WTC11 (cell line): ENCODE results near the gene IFI27.

Source experiments
- CREM ChIP-seq: sonication (generic); formaldehyde crosslinking; IDR thresholded peaks from 2 replicates; pipeline ENCODE4 v1.8.1; 2022; ENCODE audit warnings: mild to moderate bottlenecking, missing genetic modification reagents, moderate library complexity
- CTCF ChIP-seq: fragments of 200-600 bp; IDR thresholded peaks from 2 replicates; pipeline ENCODE4 v1.8.0; 2022; ENCODE audit warnings: antibody characterized with exemption
- GABPB1 ChIP-seq: sonication (generic); formaldehyde crosslinking; IDR thresholded peaks from 2 replicates; pipeline ENCODE4 v1.8.1; 2023; ENCODE audit warnings: mild to moderate bottlenecking, missing genetic modification reagents
- NFYB ChIP-seq: sonication (generic); formaldehyde crosslinking; conservative IDR thresholded peaks from 2 replicates; pipeline ENCODE4 v1.8.0; 2022; ENCODE audit warnings: low read depth, missing genetic modification reagents
- PREB ChIP-seq: sonication (generic); formaldehyde crosslinking; IDR thresholded peaks from 2 replicates; pipeline ENCODE4 v1.8.1; 2022; ENCODE audit warnings: mild to moderate bottlenecking, missing genetic modification reagents, moderate library complexity, borderline replicate concordance
- TCF7 ChIP-seq: sonication (generic); formaldehyde crosslinking; IDR thresholded peaks from 2 replicates; pipeline ENCODE4 v1.8.0; 2022; ENCODE audit warnings: mild to moderate bottlenecking, low read depth, missing genetic modification reagents, moderate library complexity
- ZNF317 ChIP-seq: sonication (generic); formaldehyde crosslinking; IDR thresholded peaks from 2 replicates; pipeline ENCODE4 v1.8.1; 2023; ENCODE audit warnings: low read depth, mild to moderate bottlenecking, moderate library complexity, missing genetic modification reagents, borderline replicate concordance
- TF ChIP-seq, protein P1 (sequence below): sonication (generic); formaldehyde crosslinking; IDR thresholded peaks from 2 replicates; pipeline ENCODE4 v1.8.1; 2023; ENCODE audit warnings: mild to moderate bottlenecking, moderate library complexity, missing genetic modification reagents
- TF ChIP-seq, protein P2 (sequence below): sonication (generic); formaldehyde crosslinking; IDR thresholded peaks from 2 replicates; pipeline ENCODE4 v1.8.1; 2022; ENCODE audit warnings: missing genetic modification reagents, borderline replicate concordance
- TF ChIP-seq, protein P3 (sequence below): sonication (generic); formaldehyde crosslinking; IDR thresholded peaks from 2 replicates; pipeline ENCODE4 v1.8.0; 2022; ENCODE audit warnings: mild to moderate bottlenecking, missing genetic modification reagents

DNA sequence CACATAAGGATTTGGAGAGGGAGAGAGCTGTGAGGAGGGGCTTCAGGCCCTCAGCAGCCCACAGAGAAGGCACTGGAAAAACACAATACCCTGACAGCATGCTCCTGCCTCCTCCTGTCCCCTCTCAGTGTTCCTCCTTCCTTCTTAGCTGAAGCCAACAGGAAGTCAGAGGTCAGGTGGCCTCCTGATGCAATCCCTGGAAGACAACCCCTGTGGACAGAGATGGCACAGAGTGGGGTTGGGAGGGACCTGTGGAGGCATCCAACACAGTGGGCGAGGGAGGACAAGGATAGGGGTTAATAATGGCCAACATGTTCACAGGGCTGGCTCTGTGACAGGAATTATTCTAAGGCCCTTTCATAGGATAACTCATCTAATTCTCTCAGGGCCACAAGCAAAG is 34.2 kb downstream of the IFI27 start:
- TF ChIP-seq CTCF = no peak
- no peak for TF ChIP-seq ZNF317 (CRISPR knock-in tag)
- TF ChIP-seq GABPB1 (CRISPR knock-in tag) = peak; percentile 96
- no peak for TF ChIP-seq TCF7 (CRISPR knock-in tag)
- TF ChIP-seq, protein P1, sequence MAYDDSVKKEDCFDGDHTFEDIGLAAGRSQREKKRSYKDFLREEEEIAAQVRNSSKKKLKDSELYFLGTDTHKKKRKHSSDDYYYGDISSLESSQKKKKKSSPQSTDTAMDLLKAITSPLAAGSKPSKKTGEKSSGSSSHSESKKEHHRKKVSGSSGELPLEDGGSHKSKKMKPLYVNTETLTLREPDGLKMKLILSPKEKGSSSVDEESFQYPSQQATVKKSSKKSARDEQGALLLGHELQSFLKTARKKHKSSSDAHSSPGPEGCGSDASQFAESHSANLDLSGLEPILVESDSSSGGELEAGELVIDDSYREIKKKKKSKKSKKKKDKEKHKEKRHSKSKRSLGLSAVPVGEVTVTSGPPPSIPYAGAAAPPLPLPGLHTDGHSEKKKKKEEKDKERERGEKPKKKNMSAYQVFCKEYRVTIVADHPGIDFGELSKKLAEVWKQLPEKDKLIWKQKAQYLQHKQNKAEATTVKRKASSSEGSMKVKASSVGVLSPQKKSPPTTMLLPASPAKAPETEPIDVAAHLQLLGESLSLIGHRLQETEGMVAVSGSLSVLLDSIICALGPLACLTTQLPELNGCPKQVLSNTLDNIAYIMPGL (CRISPR knock-in tag) = no peak
- TF ChIP-seq, protein P2, sequence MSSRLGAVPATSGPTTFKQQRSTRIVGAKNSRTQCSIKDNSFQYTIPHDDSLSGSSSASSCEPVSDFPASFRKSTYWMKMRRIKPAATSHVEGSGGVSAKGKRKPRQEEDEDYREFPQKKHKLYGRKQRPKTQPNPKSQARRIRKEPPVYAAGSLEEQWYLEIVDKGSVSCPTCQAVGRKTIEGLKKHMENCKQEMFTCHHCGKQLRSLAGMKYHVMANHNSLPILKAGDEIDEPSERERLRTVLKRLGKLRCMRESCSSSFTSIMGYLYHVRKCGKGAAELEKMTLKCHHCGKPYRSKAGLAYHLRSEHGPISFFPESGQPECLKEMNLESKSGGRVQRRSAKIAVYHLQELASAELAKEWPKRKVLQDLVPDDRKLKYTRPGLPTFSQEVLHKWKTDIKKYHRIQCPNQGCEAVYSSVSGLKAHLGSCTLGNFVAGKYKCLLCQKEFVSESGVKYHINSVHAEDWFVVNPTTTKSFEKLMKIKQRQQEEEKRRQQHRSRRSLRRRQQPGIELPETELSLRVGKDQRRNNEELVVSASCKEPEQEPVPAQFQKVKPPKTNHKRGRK (CRISPR knock-in tag) = no peak
- TF ChIP-seq, protein P3, sequence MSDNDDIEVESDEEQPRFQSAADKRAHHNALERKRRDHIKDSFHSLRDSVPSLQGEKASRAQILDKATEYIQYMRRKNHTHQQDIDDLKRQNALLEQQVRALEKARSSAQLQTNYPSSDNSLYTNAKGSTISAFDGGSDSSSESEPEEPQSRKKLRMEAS (CRISPR knock-in tag) = peak; percentile 80; the same call in 1 of the 2 replicates
- no peak for TF ChIP-seq CREM (CRISPR knock-in tag)
- no peak for TF ChIP-seq NFYB
- no peak for TF ChIP-seq PREB (CRISPR knock-in tag)
